ENCODE measurements around the gene EDAR. TPM values are rescaled to one million over a fixed set of nuclear protein-coding genes. Genes with fewer than 3 reads are reported as not detected.

EDAR gene
- total RNA-seq, 1 donor from 2014 or later = not detected

DNA sequence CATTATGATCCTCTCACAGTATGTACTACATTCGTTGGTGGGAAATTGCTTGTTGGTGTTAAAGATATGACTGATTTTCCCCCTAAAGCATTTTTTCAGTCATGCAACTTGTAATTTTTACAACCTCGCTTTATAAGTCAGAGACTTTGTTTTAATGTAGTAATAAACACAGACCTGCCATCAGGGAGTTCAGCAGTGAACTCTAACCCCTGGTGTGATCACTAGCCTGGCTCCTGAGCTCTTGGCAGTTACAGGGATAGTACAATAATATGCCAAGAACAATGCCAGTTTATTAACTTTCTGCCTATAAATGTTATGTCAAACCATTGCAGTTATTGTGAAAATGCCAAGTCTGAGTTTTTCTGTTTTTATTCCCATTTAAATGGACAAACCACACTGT lies 93.8 kb downstream of the EDAR start:
- Mint-ChIP-seq H3K4me1 (ENCODE audit: low read depth, unreplicated experiment) (no peaks in the 10 kb centered on the region), H3K36me3 (ENCODE audit: unreplicated experiment) (peaks cover 10% of the 10 kb centered on the region), H3K27ac (ENCODE audit: unreplicated experiment) (no peak overlapping the region), H3K9me3 (ENCODE audit: unreplicated experiment) (no peaks in the 10 kb centered on the region), H3K27me3 (ENCODE audit: unreplicated experiment) (no peaks in the 10 kb centered on the region), H3K4me3 (ENCODE audit: unreplicated experiment) (no peak overlapping the region)
- TF ChIP-seq, protein P1, sequence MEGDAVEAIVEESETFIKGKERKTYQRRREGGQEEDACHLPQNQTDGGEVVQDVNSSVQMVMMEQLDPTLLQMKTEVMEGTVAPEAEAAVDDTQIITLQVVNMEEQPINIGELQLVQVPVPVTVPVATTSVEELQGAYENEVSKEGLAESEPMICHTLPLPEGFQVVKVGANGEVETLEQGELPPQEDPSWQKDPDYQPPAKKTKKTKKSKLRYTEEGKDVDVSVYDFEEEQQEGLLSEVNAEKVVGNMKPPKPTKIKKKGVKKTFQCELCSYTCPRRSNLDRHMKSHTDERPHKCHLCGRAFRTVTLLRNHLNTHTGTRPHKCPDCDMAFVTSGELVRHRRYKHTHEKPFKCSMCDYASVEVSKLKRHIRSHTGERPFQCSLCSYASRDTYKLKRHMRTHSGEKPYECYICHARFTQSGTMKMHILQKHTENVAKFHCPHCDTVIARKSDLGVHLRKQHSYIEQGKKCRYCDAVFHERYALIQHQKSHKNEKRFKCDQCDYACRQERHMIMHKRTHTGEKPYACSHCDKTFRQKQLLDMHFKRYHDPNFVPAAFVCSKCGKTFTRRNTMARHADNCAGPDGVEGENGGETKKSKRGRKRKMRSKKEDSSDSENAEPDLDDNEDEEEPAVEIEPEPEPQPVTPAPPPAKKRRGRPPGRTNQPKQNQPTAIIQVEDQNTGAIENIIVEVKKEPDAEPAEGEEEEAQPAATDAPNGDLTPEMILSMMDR (IDR thresholded peaks at IDR 0.05; ENCODE audit: partially characterized antibody, unreplicated experiment) = no peak
- no peak for DNase-seq

DNA sequence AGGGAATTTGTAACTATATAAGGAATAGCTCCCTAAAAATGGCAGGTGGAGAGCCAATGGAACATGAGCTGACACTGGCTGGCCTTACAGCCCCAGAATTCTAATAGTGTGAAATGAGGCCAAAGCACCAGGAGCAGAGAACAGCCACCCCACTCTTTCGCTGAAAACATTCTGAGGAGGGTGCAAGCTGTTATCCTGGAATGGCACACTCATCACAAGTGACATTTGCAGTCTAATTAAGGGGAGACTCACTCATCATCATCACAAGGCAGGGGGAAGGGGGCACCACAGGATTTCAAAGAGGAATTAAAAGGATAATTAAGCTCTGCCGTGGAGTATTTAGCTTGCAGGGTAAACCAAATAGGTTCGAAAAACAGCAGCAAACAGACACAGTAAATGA lies 94.3 kb downstream of the EDAR start:
- TF ChIP-seq, protein P1 (IDR thresholded peaks at IDR 0.05; ENCODE audit: partially characterized antibody, unreplicated experiment) = no peak
- Mint-ChIP-seq H3K9me3 (ENCODE audit: unreplicated experiment) (no peaks in the 10 kb centered on the region), H3K4me1 (ENCODE audit: low read depth, unreplicated experiment) (no peaks in the 10 kb centered on the region), H3K27me3 (ENCODE audit: unreplicated experiment) (no peaks in the 10 kb centered on the region), H3K4me3 (ENCODE audit: unreplicated experiment) (no peak overlapping the region), H3K36me3 (ENCODE audit: unreplicated experiment) (peaks cover 11% of the 10 kb centered on the region), H3K27ac (ENCODE audit: unreplicated experiment) (no peak overlapping the region)
- no peak for DNase-seq

DNA sequence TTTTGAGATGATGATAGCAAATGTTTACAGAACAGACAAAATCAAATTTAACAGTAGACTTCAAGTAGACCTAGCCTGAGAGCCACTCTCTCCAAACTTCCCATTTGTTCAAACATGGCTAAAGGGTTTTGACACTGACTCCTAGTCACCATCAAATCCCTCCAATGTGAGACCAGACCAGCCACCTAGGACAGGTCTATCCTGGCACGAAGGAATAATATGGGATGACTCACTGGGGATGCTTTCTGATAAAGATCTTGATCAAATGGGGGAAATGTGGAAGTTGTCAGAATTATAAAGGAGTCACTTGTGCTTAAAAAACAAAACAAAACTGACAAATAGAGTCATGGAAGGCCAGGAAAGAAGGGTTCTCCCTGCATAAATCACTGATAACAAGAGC lies 95.7 kb downstream of the EDAR start:
- no peak overlapping the region for H3K4me3 Mint-ChIP-seq (ENCODE audit: unreplicated experiment)
- no peaks in the 10 kb centered on the region for H3K9me3 Mint-ChIP-seq (ENCODE audit: unreplicated experiment)
- no peaks in the 10 kb centered on the region for H3K27me3 Mint-ChIP-seq (ENCODE audit: unreplicated experiment)
- DNase-seq = no peak
- no peak overlapping the region for H3K27ac Mint-ChIP-seq (ENCODE audit: unreplicated experiment)
- peaks cover 18% of the 10 kb centered on the region for H3K36me3 Mint-ChIP-seq (ENCODE audit: unreplicated experiment)
- H3K4me1 Mint-ChIP-seq (ENCODE audit: low read depth, unreplicated experiment) = no peaks in the 10 kb centered on the region
- TF ChIP-seq, protein P1 (IDR thresholded peaks at IDR 0.05; ENCODE audit: partially characterized antibody, unreplicated experiment) = no peak

DNA sequence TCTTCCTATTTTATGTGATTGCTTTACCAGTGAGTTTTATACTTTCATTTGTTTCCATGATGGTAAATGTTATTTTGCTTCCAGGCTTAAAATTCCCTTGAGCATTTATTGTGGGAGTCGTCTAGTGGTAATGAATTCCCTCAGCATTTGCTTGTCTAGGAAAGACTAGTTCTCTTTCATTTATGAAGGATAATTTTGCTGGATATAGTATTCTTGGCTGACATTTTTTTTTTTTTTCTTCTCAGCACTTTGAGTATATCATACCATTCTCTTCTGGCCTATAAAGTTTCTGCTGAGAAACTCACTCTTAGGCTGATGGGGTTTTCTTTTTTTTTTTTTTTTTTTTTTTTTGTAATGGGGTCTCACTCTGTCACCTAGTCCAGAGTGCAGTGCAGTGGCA lies 99.1 kb downstream of the EDAR start:
- DNase-seq = no peak
- Mint-ChIP-seq H3K9me3 (ENCODE audit: unreplicated experiment) (no peaks in the 10 kb centered on the region), H3K4me1 (ENCODE audit: low read depth, unreplicated experiment) (no peaks in the 10 kb centered on the region), H3K4me3 (ENCODE audit: unreplicated experiment) (no peak overlapping the region), H3K27ac (ENCODE audit: unreplicated experiment) (no peak overlapping the region), H3K27me3 (ENCODE audit: unreplicated experiment) (no peaks in the 10 kb centered on the region), H3K36me3 (ENCODE audit: unreplicated experiment) (peaks cover 24% of the 10 kb centered on the region)
- TF ChIP-seq, protein P1 (IDR thresholded peaks at IDR 0.05; ENCODE audit: partially characterized antibody, unreplicated experiment) = no peak

DNA sequence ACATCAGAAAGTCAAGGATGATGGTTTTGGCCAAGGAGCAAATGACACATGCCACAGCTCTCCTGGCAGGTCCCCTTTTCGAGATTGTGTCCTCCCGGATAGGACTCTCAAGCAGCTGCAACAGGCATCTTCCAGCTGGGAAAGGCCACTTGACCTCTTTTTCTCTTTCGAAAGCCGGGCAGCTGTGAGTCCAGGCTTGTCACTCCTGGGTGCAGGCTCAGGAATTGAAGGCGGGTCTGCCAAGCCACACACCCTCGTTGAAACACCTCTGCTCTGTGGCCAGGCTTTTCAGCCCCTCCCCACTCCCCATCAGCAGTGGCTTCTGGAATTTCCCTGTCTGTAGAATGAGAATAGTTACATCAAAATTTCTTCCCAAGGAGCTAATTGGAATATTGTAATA lies 104.4 kb downstream of the EDAR start:
- H3K9me3 Mint-ChIP-seq (ENCODE audit: unreplicated experiment) = peaks cover 5% of the 10 kb centered on the region
- H3K27ac Mint-ChIP-seq (ENCODE audit: unreplicated experiment) = no peak overlapping the region

More for the DNA sequence above, 104.4 kb downstream of the EDAR start:
- DNase-seq = no peak
- Mint-ChIP-seq H3K36me3 (ENCODE audit: unreplicated experiment) (peaks cover 33% of the 10 kb centered on the region), H3K4me3 (ENCODE audit: unreplicated experiment) (no peak overlapping the region), H3K4me1 (ENCODE audit: low read depth, unreplicated experiment) (no peaks in the 10 kb centered on the region), H3K27me3 (ENCODE audit: unreplicated experiment) (no peaks in the 10 kb centered on the region)
- TF ChIP-seq, protein P1 (IDR thresholded peaks at IDR 0.05; ENCODE audit: partially characterized antibody, unreplicated experiment) = no peak

All from glutamatergic neuron (in vitro differentiated cells).